HepG2 (cell line): ENCODE data around the gene RCOR1. TPM values are rescaled to one million over a fixed set of nuclear protein-coding genes. Genes with fewer than 3 reads are reported as not detected.

ENCODE experiments used
- ATF1 ChIP-seq: IDR thresholded peaks from 2 replicates; pipeline ENCODE4 v1.6.1; 2016; ENCODE audit warnings: mild to moderate bottlenecking, control low read depth
- FOXA1 ChIP-seq, 2 experiments: fragments of 450-650 bp in 1 of 2; sonication (generic) in 1 of 2; formaldehyde crosslinking in 1 of 2; IDR thresholded peaks; 2 replicates each; pipeline versions ENCODE4 v1.4.0 to v1.6.1; 2016 to 2020; ENCODE audit warnings: missing genetic modification reagents in 1 of 2
- IRX3 ChIP-seq: sonication (generic); formaldehyde crosslinking; IDR thresholded peaks from 2 replicates; pipeline ENCODE4 v1.8.1; 2023; ENCODE audit warnings: mild to moderate bottlenecking, low read depth, missing genetic modification reagents, borderline replicate concordance
- KLF12 ChIP-seq: sonication (generic); formaldehyde crosslinking; IDR thresholded peaks from 2 replicates; pipeline ENCODE4 v1.4.0; 2020; ENCODE audit warnings: missing genetic modification reagents, borderline replicate concordance
- MATR3 ChIP-seq: sonication (generic); formaldehyde crosslinking; IDR thresholded peaks from 2 replicates; pipeline ENCODE4 v1.4.0; 2020; ENCODE audit warnings: missing genetic modification reagents
- MEF2D ChIP-seq: sonication (generic); formaldehyde crosslinking; IDR thresholded peaks from 2 replicates; pipeline ENCODE4 v1.5.1; 2020; ENCODE audit warnings: mild to moderate bottlenecking, missing genetic modification reagents
- NCOR1 ChIP-seq: fragments of 200-600 bp; sonication (generic); IDR thresholded peaks from 2 replicates; pipeline ENCODE4 v1.7.0; 2017; ENCODE audit warnings: antibody characterized with exemption, low read length, borderline replicate concordance
- RBM22 ChIP-seq: fragments of 200-400 bp; formaldehyde crosslinking; optimal IDR thresholded peaks from 2 replicates; pipeline ENCODE3; 2017; ENCODE audit warnings: mild to moderate bottlenecking, low read length, moderate library complexity
- SALL2 ChIP-seq: sonication (generic); formaldehyde crosslinking; IDR thresholded peaks from 2 replicates; pipeline ENCODE4 v1.8.1; 2023; ENCODE audit warnings: mild to moderate bottlenecking, missing genetic modification reagents, inconsistent platforms
- SIX4 ChIP-seq: sonication (generic); formaldehyde crosslinking; IDR thresholded peaks from 2 replicates; pipeline ENCODE4 v1.4.0; 2020; ENCODE audit warnings: missing genetic modification reagents
- SP4 ChIP-seq: sonication (generic); formaldehyde crosslinking; IDR thresholded peaks from 2 replicates; pipeline ENCODE4 v1.8.1; 2023; ENCODE audit warnings: mild to moderate bottlenecking, missing genetic modification reagents
- TBP ChIP-seq: sonication (generic); formaldehyde crosslinking; IDR thresholded peaks from 2 replicates; pipeline ENCODE4 v1.5.0; 2020; ENCODE audit warnings: missing genetic modification reagents
- ZNF160 ChIP-seq: sonication (generic); formaldehyde crosslinking; IDR thresholded peaks from 2 replicates; pipeline ENCODE4 v1.8.0; 2022; ENCODE audit warnings: mild to moderate bottlenecking, inconsistent platforms, missing genetic modification reagents
- ZNF446 ChIP-seq: sonication (generic); formaldehyde crosslinking; IDR thresholded peaks from 2 replicates; pipeline ENCODE4 v1.5.0; 2020; ENCODE audit warnings: mild to moderate bottlenecking, missing genetic modification reagents
- ZNF558 ChIP-seq: sonication (generic); formaldehyde crosslinking; IDR thresholded peaks from 2 replicates; pipeline ENCODE4 v1.9.0; 2022; ENCODE audit warnings: mild to moderate bottlenecking, missing genetic modification reagents, borderline replicate concordance
- ZNF569 ChIP-seq: sonication (generic); formaldehyde crosslinking; IDR thresholded peaks from 2 replicates; pipeline ENCODE4 v1.5.0; 2020; ENCODE audit warnings: mild to moderate bottlenecking, missing genetic modification reagents, moderate library complexity, borderline replicate concordance
- ZNF678 ChIP-seq: sonication (generic); formaldehyde crosslinking; IDR thresholded peaks from 2 replicates; pipeline ENCODE4 v1.4.0; 2020; ENCODE audit warnings: mild to moderate bottlenecking, missing genetic modification reagents
- ZSCAN9 ChIP-seq: IDR thresholded peaks from 2 replicates; pipeline ENCODE4 v1.6.1; 2016; ENCODE audit warnings: borderline replicate concordance
- polyA plus RNA-seq, 8 experiments: library from polyadenylated mRNA; depleted of rRNA in 3 of 8; stranded (reverse) in 7 of 8; unstranded in 1 of 8; fragments of >200 nt; fragmentation: Illumina TruSeq in 4 of 8; extraction: Trizol in 4 of 8; gene quantifications; 2 replicates each; pipeline versions ENCODE4 v1.2.1 to v1.2.3, GENCODE V29; 2011 to 2016; ENCODE audit warnings: low read depth in 4 of 8, missing spikeins in 1 of 8, mixed read lengths in 1 of 8; ENCODE audit not compliant: insufficient read depth in 1 of 8
- total RNA-seq, 5 experiments: library from RNA; depleted of rRNA; stranded (reverse); fragments of >200 nt; fragmentation: Illumina TruSeq; extraction: Trizol; gene quantifications; 2 replicates each; pipeline ENCODE4 v1.2.3, GENCODE V29; 2016; ENCODE audit warnings: low read depth in 1 of 5
- TF ChIP-seq, protein P1 (sequence below): sonication (generic); formaldehyde crosslinking; IDR thresholded peaks from 2 replicates; pipeline ENCODE4 v1.4.0; 2020; ENCODE audit warnings: missing genetic modification reagents
- TF ChIP-seq, protein P2 (sequence below): sonication (generic); formaldehyde crosslinking; IDR thresholded peaks from 2 replicates; pipeline ENCODE4 v1.4.0; 2020; ENCODE audit warnings: missing genetic modification reagents, borderline replicate concordance
- TF ChIP-seq, protein P3 (sequence below): sonication (generic); formaldehyde crosslinking; IDR thresholded peaks from 2 replicates; pipeline ENCODE4 v1.5.1; 2020; ENCODE audit warnings: missing genetic modification reagents, mild to moderate bottlenecking, borderline replicate concordance

RCOR1 gene
- total and polyA plus RNA-seq, 2 of the 13 experiments (the other 11 are each of a cell fraction or from before 2014, with no cell fraction given): 10.2 to 11.1 TPM

DNA sequence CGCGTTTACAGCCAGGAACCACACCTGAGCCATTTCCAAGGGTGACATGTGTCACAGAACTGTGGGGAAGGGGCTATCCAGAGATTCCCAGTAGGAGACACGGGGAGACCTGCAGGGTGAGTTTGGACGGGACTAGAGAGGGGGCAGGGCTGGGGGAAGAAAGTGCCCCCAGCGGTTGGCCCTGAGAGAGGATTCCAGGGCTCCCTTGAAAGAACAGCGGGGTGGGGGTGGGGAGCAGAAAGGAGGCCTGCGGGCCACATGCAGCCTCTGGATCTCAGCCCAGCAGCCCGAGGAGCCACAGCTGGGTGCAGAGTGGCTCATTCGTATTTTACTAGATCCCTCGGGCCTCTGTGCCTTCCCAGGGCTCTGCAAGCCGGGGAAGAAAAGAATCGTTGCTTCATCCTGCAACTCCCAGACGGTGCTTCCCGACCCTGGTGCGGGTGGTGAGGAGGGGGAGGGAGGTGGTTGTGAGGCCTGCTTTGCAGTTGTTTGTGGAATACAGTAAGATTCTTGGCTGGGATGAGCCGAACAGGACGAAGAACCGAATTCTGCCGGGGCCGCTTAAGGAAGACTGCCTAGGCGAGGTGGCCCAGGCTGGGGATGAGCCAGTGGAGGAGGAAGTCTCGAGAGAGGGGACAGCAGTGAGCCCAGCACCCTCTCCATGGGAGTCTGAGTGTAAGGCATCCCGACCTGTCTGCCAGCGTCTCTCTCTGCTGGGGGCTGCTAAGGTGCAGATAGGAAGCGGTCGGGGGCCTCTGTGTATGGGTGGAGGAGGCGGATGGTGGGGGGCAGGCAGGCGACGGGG is 46.8 kb upstream of the RCOR1 start (continued):
- TF ChIP-seq, protein P1, sequence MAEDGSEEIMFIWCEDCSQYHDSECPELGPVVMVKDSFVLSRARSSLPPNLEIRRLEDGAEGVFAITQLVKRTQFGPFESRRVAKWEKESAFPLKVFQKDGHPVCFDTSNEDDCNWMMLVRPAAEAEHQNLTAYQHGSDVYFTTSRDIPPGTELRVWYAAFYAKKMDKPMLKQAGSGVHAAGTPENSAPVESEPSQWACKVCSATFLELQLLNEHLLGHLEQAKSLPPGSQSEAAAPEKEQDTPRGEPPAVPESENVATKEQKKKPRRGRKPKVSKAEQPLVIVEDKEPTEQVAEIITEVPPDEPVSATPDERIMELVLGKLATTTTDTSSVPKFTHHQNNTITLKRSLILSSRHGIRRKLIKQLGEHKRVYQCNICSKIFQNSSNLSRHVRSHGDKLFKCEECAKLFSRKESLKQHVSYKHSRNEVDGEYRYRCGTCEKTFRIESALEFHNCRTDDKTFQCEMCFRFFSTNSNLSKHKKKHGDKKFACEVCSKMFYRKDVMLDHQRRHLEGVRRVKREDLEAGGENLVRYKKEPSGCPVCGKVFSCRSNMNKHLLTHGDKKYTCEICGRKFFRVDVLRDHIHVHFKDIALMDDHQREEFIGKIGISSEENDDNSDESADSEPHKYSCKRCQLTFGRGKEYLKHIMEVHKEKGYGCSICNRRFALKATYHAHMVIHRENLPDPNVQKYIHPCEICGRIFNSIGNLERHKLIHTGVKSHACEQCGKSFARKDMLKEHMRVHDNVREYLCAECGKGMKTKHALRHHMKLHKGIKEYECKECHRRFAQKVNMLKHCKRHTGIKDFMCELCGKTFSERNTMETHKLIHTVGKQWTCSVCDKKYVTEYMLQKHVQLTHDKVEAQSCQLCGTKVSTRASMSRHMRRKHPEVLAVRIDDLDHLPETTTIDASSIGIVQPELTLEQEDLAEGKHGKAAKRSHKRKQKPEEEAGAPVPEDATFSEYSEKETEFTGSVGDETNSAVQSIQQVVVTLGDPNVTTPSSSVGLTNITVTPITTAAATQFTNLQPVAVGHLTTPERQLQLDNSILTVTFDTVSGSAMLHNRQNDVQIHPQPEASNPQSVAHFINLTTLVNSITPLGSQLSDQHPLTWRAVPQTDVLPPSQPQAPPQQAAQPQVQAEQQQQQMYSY: no peak
- TF ChIP-seq MEF2D (CRISPR knock-in tag): peak; percentile 12; the same call in 1 of the 2 replicates
- no peak for TF ChIP-seq ATF1 (CRISPR knock-in tag)
- TF ChIP-seq TBP: no peak
- no peak for TF ChIP-seq SP4 (CRISPR knock-in tag)
- TF ChIP-seq ZSCAN9 (CRISPR knock-in tag): 0 out of 2 replicates have a peak, but pooled peaks have one; percentile 37
- TF ChIP-seq IRX3 (CRISPR knock-in tag): no peak
- TF ChIP-seq, protein P2, sequence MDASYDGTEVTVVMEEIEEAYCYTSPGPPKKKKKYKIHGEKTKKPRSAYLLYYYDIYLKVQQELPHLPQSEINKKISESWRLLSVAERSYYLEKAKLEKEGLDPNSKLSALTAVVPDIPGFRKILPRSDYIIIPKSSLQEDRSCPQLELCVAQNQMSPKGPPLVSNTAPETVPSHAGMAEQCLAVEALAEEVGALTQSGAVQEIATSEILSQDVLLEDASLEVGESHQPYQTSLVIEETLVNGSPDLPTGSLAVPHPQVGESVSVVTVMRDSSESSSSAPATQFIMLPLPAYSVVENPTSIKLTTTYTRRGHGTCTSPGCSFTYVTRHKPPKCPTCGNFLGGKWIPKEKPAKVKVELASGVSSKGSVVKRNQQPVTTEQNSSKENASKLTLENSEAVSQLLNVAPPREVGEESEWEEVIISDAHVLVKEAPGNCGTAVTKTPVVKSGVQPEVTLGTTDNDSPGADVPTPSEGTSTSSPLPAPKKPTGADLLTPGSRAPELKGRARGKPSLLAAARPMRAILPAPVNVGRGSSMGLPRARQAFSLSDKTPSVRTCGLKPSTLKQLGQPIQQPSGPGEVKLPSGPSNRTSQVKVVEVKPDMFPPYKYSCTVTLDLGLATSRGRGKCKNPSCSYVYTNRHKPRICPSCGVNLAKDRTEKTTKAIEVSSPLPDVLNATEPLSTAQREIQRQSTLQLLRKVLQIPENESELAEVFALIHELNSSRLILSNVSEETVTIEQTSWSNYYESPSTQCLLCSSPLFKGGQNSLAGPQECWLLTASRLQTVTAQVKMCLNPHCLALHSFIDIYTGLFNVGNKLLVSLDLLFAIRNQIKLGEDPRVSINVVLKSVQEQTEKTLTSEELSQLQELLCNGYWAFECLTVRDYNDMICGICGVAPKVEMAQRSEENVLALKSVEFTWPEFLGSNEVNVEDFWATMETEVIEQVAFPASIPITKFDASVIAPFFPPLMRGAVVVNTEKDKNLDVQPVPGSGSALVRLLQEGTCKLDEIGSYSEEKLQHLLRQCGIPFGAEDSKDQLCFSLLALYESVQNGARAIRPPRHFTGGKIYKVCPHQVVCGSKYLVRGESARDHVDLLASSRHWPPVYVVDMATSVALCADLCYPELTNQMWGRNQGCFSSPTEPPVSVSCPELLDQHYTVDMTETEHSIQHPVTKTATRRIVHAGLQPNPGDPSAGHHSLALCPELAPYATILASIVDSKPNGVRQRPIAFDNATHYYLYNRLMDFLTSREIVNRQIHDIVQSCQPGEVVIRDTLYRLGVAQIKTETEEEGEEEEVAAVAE (CRISPR knock-in tag): peak; percentile 56; the same call in 1 of the 2 replicates
- TF ChIP-seq KLF12 (CRISPR knock-in tag): no peak
- TF ChIP-seq ZNF160 (CRISPR knock-in tag): 0 out of 2 replicates have a peak, but pooled peaks have one; percentile 39
- TF ChIP-seq NCOR1: no peak
- no peak for TF ChIP-seq MATR3
- TF ChIP-seq ZNF569 (CRISPR knock-in tag): no peak
- 0 out of 2 replicates have a peak, but pooled peaks have one; percentile 5 for TF ChIP-seq ZNF558 (CRISPR knock-in tag)
- TF ChIP-seq SIX4 (CRISPR knock-in tag): no peak
- no peak for TF ChIP-seq SALL2 (CRISPR knock-in tag)
- no peak for TF ChIP-seq ZNF446 (CRISPR knock-in tag)
- TF ChIP-seq FOXA1 (IDR thresholded peaks at IDR 0.05): no peak
- TF ChIP-seq FOXA1 (CRISPR knock-in tag; IDR thresholded peaks at IDR 0.05): no peak
- TF ChIP-seq, protein P3, sequence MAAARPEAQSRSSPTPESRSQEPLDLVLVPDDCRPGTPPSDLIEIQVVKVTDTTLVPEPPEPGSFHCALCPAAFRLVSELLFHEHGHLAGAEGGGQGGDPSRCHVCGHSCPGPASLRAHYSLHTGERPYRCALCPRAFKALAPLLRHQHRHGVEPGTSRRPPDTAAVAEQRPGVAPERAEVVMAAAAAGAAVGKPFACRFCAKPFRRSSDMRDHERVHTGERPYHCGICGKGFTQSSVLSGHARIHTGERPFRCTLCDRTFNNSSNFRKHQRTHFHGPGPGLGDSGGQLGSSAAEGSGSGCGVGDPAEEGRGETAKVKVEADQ (CRISPR knock-in tag): peak; percentile 49; the same call in 1 of the 2 replicates
- TF ChIP-seq ZNF678 (CRISPR knock-in tag): no peak
- TF ChIP-seq RBM22: no peak
